ENCODE results near the gene NDUFS6.

DNA sequence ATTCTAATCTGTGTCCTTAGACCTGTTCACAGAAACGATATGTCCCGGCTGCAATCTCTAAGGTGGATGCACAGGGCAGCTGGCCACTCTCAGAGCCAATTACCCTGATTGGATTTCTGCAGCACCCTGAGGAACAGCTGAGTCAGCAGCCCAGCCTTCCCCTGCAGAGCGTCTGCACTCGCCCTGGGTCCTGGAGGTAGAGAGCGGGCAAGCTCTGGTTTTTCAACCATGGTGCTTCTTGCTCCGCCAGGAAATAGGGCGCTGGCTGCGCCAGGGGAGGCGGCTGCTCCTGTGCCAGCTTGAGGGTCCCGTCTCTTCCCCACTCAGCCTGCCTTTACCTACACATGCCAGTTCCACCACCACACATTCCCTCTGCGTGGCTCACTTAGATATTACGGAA, 19.2 kb downstream of the NDUFS6 start:
- TF ChIP-seq POLR2A (IDR thresholded peaks at IDR 0.05; ENCODE audit: low read depth) (no peak), POLR2AphosphoS5 (IDR thresholded peaks at IDR 0.05) (no peak)
- TF ChIP-seq, protein P1, sequence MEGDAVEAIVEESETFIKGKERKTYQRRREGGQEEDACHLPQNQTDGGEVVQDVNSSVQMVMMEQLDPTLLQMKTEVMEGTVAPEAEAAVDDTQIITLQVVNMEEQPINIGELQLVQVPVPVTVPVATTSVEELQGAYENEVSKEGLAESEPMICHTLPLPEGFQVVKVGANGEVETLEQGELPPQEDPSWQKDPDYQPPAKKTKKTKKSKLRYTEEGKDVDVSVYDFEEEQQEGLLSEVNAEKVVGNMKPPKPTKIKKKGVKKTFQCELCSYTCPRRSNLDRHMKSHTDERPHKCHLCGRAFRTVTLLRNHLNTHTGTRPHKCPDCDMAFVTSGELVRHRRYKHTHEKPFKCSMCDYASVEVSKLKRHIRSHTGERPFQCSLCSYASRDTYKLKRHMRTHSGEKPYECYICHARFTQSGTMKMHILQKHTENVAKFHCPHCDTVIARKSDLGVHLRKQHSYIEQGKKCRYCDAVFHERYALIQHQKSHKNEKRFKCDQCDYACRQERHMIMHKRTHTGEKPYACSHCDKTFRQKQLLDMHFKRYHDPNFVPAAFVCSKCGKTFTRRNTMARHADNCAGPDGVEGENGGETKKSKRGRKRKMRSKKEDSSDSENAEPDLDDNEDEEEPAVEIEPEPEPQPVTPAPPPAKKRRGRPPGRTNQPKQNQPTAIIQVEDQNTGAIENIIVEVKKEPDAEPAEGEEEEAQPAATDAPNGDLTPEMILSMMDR (IDR thresholded peaks at IDR 0.05): no peak

Measured in esophagus muscularis mucosa (tissue), 3 donors.